DND-41 (cell line): Measurements from ENCODE around the gene ZCCHC2.

ENCODE experiments used
- ATAC-seq: fragments of 200-7000 bp; cut with Tn5 transposase; 3 replicates; pipeline ENCODE4 v1.9.1; 2021; ENCODE audit warnings: low read depth; ENCODE audit not compliant: insufficient read depth
- DNase-seq: peaks from one replicate; pipeline ENCODE4 v3.0.0-alpha.2; 2020
- H2AFZ ChIP-seq: 2 replicates; pipeline ENCODE4 v1.6.0; 2012; ENCODE audit warnings: low read depth, low read length
- H3K27ac ChIP-seq: 2 replicates; pipeline ENCODE4 v1.5.1; 2012; ENCODE audit warnings: low read length, inconsistent platforms
- H3K27me3 ChIP-seq: fragments of 200-600 bp; sonication (generic); 2 replicates; pipeline ENCODE4 v1.6.0; 2012; ENCODE audit warnings: low read length, mild to moderate bottlenecking, inconsistent platforms; ENCODE audit not compliant: insufficient read depth, poor library complexity
- H3K36me3 ChIP-seq: 2 replicates; pipeline ENCODE4 v1.5.1; 2012; ENCODE audit warnings: low read length, inconsistent platforms; ENCODE audit not compliant: insufficient read depth
- H3K4me1 ChIP-seq: 2 replicates; pipeline ENCODE4 v1.5.1; 2012; ENCODE audit warnings: mild to moderate bottlenecking, low read length; ENCODE audit not compliant: insufficient read depth
- H3K4me2 ChIP-seq: 2 replicates; pipeline ENCODE4 v1.6.0; 2012; ENCODE audit warnings: mild to moderate bottlenecking, moderate library complexity, low read length, inconsistent platforms; ENCODE audit not compliant: insufficient read depth
- H3K4me3 ChIP-seq, 2 experiments: fragments of 200-600 bp in 1 of 2; shearing (Covaris generic) in 1 of 2; 2 replicates each; pipeline ENCODE4 v1.5.1; 2012 to 2016; ENCODE audit warnings: inconsistent platforms in 2 of 2, low read length in 2 of 2, mild to moderate bottlenecking in 2 of 2, low read depth in 1 of 2, moderate library complexity in 1 of 2
- H3K79me2 ChIP-seq: 2 replicates; pipeline ENCODE4 v1.6.0; 2012; ENCODE audit warnings: low read length, inconsistent platforms; ENCODE audit not compliant: insufficient read depth
- H3K9ac ChIP-seq: 2 replicates; pipeline ENCODE4 v1.6.0; 2012; ENCODE audit warnings: low read depth, mild to moderate bottlenecking, inconsistent platforms, low read length, moderate library complexity
- H3K9me3 ChIP-seq: 2 replicates; pipeline ENCODE4 v1.5.1; 2012; ENCODE audit warnings: low read length, moderate library complexity, mild to moderate bottlenecking, inconsistent platforms; ENCODE audit not compliant: insufficient read depth, severe bottlenecking
- H4K20me1 ChIP-seq: 2 replicates; pipeline ENCODE4 v1.6.0; 2012; ENCODE audit warnings: low read length; ENCODE audit not compliant: insufficient read depth
- CTCF ChIP-seq: IDR thresholded peaks from 2 replicates; pipeline ENCODE4 v1.5.1; 2012; ENCODE audit warnings: borderline replicate concordance, low read length, moderate library complexity, mild to moderate bottlenecking; ENCODE audit not compliant: poor library complexity, severe bottlenecking; ENCODE audit errors: extremely low read depth
- EZH2 ChIP-seq: IDR thresholded peaks from 3 replicates; pipeline ENCODE4 v1.6.1; 2012; ENCODE audit warnings: borderline replicate concordance, low read depth, mild to moderate bottlenecking, moderate library complexity, low read length, inconsistent platforms; ENCODE audit not compliant: severe bottlenecking

ZCCHC2 gene

GRCh38 chr18:62537042-62537894, 14.4 kb downstream of the ZCCHC2 start:
- H3K79me2 ChIP-seq = peaks cover 42% of the 10 kb centered on the region
- ATAC-seq = no peak
- H3K9me3 ChIP-seq = no peaks in the 10 kb centered on the region
- H3K27ac ChIP-seq = no peak overlapping the region
- no peaks in the 10 kb centered on the region for H3K4me1 ChIP-seq
- no peak overlapping the region for H3K4me2 ChIP-seq
- H2AFZ ChIP-seq = no peak overlapping the region
- peaks cover 7% of the 10 kb centered on the region; the same call in 1 of the 2 replicates for H4K20me1 ChIP-seq
- DNase-seq = no peak
- no peak overlapping the region for H3K9ac ChIP-seq
- H3K36me3 ChIP-seq = peaks cover 18% of the 10 kb centered on the region; the same call in 1 of the 2 replicates
- TF ChIP-seq CTCF (no peak), EZH2 (no peak)
- H3K27me3 ChIP-seq = no peaks in the 10 kb centered on the region
- no peak overlapping the region for H3K4me3 ChIP-seq

GRCh38 chr18:62537946-62538345, 15.1 kb downstream of the ZCCHC2 start:
- H3K79me2 ChIP-seq = peaks cover 38% of the 10 kb centered on the region
- TF ChIP-seq EZH2 (no peak), CTCF (no peak)
- H3K4me2 ChIP-seq = no peak overlapping the region
- H2AFZ ChIP-seq = no peak overlapping the region
- DNase-seq (no peak), ATAC-seq (no peak)
- H3K4me3 ChIP-seq = no peak overlapping the region
- peaks cover 23% of the 10 kb centered on the region for H3K36me3 ChIP-seq
- H3K27ac ChIP-seq = no peak overlapping the region
- peaks cover 7% of the 10 kb centered on the region; the same call in 1 of the 2 replicates for H4K20me1 ChIP-seq
- H3K4me1 ChIP-seq = no peaks in the 10 kb centered on the region
- no peaks in the 10 kb centered on the region for H3K27me3 ChIP-seq
- H3K9ac ChIP-seq = no peak overlapping the region
- no peaks in the 10 kb centered on the region for H3K9me3 ChIP-seq

GRCh38 chr18:62538881-62539280, 16.1 kb downstream of the ZCCHC2 start:
- H3K79me2 ChIP-seq = peaks cover 32% of the 10 kb centered on the region
- TF ChIP-seq EZH2 (no peak), CTCF (no peak)
- no peak overlapping the region for H3K4me2 ChIP-seq
- DNase-seq (no peak), ATAC-seq (no peak)
- peaks cover 32% of the 10 kb centered on the region for H3K36me3 ChIP-seq
- peaks cover 7% of the 10 kb centered on the region; the same call in 1 of the 2 replicates for H4K20me1 ChIP-seq
- no peaks in the 10 kb centered on the region for H3K9me3 ChIP-seq
- no peak overlapping the region for H3K9ac ChIP-seq
- H3K4me3 ChIP-seq = no peak overlapping the region
- no peak overlapping the region for H3K27ac ChIP-seq
- no peaks in the 10 kb centered on the region for H3K4me1 ChIP-seq
- no peaks in the 10 kb centered on the region for H3K27me3 ChIP-seq
- no peak overlapping the region for H2AFZ ChIP-seq
